ENCODE results near the gene MAP2K5.

MAP2K5 gene

DNA sequence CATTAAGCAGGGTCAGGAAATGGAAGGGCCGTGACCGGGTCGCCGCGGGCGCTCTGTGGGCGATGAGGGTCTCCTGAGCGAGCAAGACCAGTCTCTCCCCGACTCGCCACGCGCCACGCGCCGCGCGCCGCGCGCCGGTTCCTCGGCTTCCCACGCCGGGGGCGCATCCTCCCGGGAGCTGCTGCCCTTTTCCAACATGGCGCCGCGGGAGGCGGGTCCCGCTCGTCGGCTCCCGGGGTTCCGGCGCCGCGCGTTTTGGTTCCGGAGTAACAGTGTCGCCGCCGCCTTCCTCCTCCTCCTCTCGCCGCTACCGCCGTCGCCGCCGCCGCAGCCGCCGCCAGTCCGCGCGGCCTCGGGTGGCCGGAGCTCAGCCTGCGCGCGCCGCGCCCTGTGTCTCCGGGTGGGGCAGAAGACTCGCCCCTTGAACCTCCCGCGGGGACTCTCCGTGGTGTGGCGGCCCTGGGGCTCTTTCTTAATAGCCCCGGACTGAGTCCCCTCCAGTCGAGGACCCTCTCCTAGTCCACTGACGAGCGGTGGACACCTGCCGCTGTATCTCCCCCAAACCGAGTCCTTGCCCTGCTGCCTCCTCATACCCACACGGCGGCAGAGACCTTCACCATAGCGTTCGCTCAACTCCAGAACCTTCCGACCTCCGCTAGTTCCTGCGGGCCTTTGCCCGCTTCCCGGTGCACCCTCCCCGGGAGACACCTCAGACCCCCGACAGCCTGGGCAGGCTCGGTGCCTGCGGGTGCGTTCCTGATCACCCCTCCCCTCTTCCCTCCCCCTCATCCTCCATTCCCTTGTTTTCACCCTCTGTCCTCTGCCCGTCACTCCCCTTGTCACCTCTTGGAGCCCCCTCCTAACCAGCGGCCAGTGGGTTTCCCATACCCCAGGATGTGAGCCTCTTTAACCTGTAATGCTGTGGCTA is at the start of gene MAP2K5:
Gene MAP2K5 (plus strand): TSS at position 284 of the 928 bp plus-strand sequence. CDS start 633 bp downstream, at position 917.
- DNase-seq = peak; percentile 15

DNA sequence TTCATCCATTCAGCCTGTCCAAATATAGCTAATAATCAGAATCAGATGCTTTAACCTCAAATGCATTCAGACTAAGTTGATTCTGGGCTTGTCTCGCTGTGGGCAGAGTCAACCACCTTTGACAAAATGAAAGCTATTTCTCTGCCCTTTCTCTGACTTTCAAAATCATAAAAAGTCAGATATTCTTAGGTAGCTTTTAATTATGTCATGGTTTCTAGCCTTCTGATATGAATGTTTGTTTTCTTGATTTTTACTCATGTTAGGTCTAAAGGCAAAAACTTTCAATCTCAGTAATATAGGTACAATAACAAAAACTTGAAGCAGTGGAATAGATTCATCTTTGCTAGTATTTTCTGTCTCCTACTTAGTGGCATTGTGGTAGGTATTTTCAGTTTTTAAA is 46.9 kb upstream of the MAP2K5 start:
- DNase-seq = no peak

- DNase-seq = no peak
Measured at GRCh38 chr15:67501177-67501835, 41.2 kb upstream of the MAP2K5 start.

- no peak for DNase-seq
Measured at GRCh38 chr15:67501836-67502461, 40.6 kb upstream of the MAP2K5 start.

- DNase-seq = no peak
Measured at GRCh38 chr15:67504056-67504455, 38.4 kb upstream of the MAP2K5 start.

DNA sequence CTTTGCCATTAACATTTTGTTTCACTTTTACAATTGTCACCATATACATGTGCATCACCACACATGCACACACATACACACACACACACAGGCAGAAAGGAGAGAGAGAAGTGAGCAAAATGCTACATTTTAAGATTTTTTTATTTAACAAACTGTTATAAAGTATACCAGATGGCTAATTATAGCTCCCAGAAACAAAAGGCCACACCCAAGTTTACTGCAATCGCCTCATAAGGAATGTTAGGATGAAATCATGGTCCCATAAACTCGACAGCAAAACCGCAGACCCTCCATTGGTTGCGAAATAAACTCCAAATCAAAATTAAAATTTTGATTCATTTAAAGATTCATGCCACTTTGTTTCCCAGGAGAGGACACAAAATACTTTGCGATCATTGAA is 37.7 kb upstream of the MAP2K5 start:
- DNase-seq = no peak

DNA sequence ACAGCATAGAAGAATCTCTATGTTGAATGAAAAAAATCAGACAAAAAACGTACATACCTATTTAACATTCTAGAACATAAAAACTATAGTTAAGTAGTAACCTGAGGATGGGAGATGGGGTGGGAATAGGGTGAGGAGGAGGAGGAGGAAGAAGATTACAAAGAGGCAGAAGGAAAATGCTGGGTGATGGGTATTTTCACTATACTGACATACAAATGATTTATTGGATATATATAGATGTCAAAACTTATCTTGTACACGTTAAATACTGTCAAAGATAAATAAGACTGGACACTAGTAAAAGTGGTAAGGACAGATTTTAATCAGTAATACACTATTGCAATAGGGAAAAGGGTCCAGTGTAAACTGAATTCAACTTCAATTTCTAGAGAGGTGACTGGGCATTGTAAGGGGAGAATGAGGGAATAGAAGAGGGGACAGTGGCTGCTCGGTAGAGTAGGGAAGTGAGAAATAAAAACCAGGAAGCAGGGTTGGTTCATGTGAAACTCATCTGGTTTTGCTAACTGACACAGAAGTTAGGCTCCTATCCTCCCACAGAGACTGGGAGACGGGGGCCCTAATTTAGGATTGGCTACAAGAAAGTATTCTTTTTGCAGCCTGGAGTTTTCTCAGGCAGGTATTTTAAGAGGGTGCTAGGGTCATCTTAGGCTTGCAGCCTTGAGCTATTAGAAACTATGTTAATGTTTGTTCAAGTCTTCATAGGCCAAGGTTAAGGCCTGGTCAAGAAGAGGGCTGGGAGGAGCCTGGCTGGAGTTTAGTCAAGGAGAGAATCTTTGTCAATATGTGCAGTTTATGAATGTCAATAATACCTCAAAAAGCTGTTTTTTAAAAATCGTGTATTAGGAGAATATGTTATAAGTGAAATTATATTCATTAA is 36.6 kb upstream of the MAP2K5 start:
- no peak for DNase-seq

- DNase-seq = no peak
Measured at GRCh38 chr15:67506775-67507747, 35.4 kb upstream of the MAP2K5 start.

GRCh38 chr15:67508407-67508806 is 34.1 kb upstream of the MAP2K5 start:
- no peak for DNase-seq

DNA sequence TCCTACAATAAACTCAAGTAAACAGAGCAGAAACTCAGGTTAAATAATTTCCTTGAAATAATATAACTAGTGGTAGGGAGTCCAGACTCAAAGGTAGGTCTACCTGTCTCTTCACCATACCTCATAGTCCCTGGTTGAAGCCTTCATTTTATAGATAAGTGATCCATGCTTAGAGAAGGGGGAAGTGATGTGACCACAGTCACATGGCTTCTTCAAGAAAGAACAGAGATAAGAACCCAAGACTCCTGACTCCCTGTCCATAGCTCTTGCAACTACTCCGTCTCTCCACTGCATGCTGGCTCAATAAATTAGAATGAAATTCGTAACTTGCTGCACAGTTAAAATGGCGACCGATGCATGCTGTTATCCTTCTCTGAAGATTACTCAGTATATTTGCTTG is 32.6 kb upstream of the MAP2K5 start:
- DNase-seq = no peak

DNA sequence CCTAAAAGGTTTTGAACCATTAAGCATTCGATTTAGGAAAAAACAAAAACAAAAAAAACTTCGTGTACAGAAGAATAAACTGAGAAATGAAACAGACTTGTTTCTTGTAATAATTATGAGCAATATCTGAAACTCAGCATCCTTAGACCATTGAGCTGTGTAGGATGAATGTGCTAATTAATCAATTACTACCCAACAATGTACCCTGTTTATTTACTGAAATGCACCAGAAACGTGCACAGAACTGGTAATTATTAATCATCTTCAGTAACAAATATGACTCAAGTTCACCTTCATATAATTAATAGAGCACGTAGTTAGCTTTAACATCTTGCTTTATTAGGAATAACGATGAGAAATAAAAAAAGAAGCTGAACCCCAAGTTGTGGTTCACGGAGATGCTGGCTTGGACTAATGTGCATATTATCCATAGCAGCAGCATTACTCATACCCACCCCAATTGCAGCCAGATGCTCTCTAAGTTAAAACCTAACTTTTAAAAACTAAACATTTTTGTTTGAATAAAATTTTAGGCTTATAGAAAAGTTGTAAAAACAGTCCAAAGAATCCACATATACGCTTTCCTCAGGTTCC is 31.8 kb upstream of the MAP2K5 start:
- DNase-seq = no peak

GRCh38 chr15:67511606-67512005 is 30.9 kb upstream of the MAP2K5 start:
- no peak for DNase-seq

DNA sequence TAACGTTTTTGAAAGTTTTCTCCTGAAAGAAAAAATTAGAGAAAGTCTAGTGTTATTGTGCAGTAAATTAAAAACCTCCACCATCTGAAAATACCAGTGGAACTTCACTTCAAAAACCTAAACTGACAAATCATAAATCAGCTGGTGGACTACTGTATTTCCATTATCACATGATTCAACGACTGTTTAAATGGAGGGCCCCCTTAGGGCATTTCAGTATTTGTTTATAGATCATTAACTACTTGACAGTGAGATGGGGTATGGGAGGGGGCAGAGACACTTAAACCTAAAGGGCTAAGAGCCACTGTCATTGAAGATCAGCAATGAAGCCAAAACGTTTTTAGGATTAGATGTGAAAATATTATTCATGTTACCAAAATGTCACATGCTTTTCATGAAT is 30.4 kb upstream of the MAP2K5 start:
- DNase-seq = no peak

GRCh38 chr15:67512933-67513714 is 29.4 kb upstream of the MAP2K5 start:
- DNase-seq = no peak

GRCh38 chr15:67515090-67515489 is 27.4 kb upstream of the MAP2K5 start:
- DNase-seq = no peak

GRCh38 chr15:67515557-67515956 is 26.9 kb upstream of the MAP2K5 start:
- no peak for DNase-seq

GRCh38 chr15:67520321-67521028 is 22.0 kb upstream of the MAP2K5 start:
- DNase-seq = no peak

DNA sequence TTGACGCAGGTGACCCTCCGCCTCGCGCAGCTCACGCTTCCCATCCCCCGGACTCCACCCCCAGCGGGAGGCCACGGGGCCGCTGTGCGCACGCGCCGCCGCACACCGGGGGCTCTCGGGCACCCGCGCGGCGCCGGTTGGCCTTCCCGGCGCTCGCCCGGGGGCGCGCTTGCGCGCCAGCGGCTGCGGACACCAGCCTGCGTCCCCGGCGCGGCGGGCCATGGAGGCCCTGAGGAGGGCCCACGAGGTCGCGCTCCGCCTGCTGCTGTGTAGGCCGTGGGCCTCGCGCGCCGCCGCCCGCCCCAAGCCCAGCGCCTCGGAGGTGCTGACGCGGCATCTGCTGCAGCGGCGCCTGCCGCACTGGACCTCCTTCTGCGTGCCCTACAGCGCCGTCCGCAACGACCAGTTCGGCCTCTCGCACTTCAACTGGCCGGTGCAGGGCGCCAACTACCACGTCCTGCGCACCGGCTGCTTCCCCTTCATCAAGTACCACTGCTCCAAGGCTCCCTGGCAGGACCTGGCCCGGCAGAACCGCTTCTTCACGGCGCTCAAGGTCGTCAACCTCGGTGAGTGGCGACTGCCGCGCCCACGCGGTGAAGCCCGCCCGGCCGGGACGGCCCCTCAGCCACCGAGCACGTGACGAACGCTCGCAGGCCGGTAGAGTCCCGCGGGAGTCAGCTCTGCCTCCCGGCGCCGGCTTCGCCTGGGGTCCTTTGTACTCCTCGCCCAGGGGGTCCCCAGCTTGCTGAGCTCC is 21.3 kb upstream of the MAP2K5 start, which contains the start of gene C15orf61:
Gene C15orf61 (plus strand): TSS at position 103 of the 754 bp plus-strand sequence. CDS start 118 bp downstream, at position 221.
- DNase-seq = peak; percentile 60
